ENCODE data around the gene IBSP.

DNA sequence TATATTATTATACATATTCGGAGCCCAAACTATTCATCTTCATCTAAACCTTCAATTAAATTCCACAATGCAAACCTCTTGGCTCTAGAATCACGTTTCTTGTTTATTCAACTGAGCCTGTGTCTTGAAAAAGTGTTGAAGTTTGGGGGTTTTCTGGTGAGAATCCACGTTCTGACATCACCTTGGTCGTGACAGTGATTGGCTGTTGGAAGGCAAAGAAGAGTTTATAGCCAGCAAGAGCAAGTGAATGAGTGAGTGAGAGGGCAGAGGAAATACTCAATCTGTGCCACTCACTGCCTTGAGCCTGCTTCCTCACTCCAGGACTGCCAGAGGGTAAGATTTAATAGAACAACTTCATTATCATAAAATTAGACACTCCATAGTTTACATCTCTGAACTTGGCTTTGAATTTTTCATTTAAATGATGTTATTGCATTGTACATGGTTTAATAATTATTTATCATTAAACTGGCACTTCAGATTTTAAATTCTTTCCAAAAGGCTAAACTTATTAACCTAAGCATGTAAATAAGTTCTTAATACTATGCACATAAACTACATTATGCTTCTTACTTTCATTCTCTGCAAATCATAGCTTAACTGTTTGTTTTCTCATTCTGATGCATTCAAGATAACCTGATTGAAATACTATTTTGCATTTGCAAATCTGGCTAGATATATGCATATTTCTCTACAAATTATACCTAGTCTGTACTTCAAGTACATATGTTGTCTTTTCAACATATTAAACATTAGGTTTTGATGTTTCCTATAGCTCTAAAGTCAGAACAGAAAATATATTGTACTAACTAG is at the start of gene IBSP:
- no peak for TF ChIP-seq CTCF (conservative IDR thresholded peaks at IDR 0.05; ENCODE audit: low read length)
- no peak for TF ChIP-seq EZH2phosphoT487 (IDR thresholded peaks at IDR 0.05; ENCODE audit: borderline replicate concordance, low read depth, low read length)
